Measurements from ENCODE around the gene ENTPD7. TPM values are rescaled to one million over a fixed set of nuclear protein-coding genes. Genes with fewer than 3 reads are reported as not detected.

Gene ENTPD7
- total RNA-seq, 3 donors from 2014 or later: 7.7 to 8.2 (median 7.9) TPM

DNA sequence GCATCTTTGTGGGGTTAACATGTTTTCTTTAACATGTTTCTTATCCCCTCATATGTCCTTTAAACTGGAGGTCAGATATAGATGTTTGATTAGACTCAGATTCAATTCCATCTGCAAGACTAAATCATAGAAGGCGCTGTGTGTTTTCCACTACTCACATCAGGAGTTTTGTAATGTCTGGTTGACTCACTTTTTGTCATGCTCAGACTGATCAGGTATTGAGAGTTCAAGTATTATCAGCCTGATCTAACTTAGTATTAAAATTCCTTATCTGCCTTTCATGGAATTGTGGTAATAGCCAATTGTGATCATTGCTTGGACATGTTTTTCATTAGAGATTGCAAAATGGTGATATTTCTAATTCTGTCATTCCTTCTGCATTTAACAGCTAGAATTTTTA is 30.2 kb downstream of the ENTPD7 start:
- no peak for DNase-seq
- Mint-ChIP-seq H3K4me1 (ENCODE audit: low read depth) (no peaks in the 10 kb centered on the region), H3K36me3 (ENCODE audit: insufficient read depth) (peaks cover 13% of the 10 kb centered on the region), H3K9me3 (no peaks in the 10 kb centered on the region), H3K4me3 (no peak overlapping the region), H3K27me3 (ENCODE audit: low read depth) (no peaks in the 10 kb centered on the region)
- no peak for ATAC-seq

DNA sequence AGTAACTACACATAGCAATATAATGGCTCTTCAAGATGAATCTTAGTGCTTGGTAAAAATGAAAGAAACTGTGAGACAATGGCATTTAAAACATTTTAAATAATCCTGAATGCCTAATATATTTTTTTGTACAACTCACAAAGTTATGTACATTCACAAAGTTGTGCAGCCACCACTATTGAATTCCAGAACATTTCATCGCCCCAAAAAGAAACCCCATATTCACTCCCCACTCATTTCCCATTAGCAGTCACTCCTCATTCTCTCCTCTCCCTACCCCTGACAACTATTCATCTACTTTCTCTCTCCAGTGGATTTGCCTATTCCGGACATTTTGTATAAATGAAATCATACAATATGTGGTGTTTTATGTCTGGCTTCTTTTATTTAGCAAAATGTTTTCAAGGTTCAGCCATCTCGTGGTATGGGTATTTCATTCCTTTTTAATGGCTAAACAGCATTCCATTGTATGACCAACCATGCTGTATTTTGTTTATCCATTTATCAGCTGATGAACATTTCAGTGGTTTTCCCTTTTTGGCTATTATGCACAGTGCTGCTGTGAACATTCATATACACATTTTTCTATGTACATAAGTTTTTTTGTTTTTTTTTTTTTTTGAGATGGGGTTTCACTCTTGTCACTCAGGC is 34.7 kb downstream of the ENTPD7 start:
- no peak for ATAC-seq

DNA sequence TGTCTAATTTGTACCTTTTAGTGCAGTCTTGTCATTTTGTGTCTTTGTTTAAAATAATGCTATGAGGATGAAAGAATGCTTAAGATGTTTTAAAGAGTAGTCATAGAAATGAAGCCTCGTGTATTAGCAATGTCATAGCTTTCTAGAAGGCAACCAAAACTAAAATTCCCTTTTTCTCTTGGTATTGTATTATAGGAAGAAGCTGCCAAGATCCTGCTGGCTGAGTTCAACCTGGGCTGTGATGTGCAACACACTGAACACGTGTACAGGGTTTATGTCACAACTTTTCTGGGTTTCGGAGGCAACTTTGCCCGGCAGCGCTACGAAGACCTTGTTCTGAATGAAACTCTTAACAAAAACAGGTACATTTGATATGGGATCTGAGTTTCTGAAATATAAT is 36.5 kb downstream of the ENTPD7 start:
- Mint-ChIP-seq H3K36me3 (ENCODE audit: insufficient read depth) (peaks cover 41% of the 10 kb centered on the region), H3K27me3 (ENCODE audit: low read depth) (no peaks in the 10 kb centered on the region), H3K9me3 (no peaks in the 10 kb centered on the region), H3K4me3 (no peak overlapping the region), H3K4me1 (ENCODE audit: low read depth) (no peaks in the 10 kb centered on the region)
- ATAC-seq: no peak
- no peak for DNase-seq

More for the DNA sequence above, 34.7 kb downstream of the ENTPD7 start:
- Mint-ChIP-seq H3K4me3 (no peak overlapping the region), H3K4me1 (ENCODE audit: low read depth) (no peaks in the 10 kb centered on the region), H3K27me3 (ENCODE audit: low read depth) (no peaks in the 10 kb centered on the region), H3K36me3 (ENCODE audit: insufficient read depth) (peaks cover 30% of the 10 kb centered on the region), H3K9me3 (no peaks in the 10 kb centered on the region)
- DNase-seq: no peak

DNA sequence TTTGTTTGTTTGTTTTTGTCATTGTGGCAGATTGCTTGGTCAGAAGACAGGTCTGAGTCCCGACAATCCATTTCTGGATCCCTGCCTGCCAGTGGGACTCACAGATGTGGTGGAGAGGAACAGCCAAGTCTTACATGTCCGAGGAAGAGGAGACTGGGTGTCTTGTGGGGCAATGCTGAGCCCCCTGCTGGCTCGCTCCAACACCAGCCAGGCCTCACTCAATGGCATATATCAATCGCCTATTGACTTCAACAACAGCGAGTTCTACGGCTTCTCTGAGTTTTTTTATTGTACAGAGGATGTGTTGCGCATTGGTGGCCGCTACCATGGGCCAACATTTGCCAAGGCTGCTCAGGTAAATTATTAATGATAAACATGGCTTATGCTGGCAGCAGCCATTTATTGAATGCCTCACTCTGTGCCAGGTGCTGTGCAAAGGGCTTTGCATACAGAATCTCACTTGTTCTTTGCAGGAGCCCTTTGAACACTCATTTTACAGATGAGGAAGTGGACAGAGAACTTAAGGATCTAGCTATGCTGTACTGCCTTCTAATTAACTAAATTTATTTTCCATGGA is 39.3 kb downstream of the ENTPD7 start:
- Mint-ChIP-seq H3K27me3 (ENCODE audit: low read depth) (no peaks in the 10 kb centered on the region), H3K9me3 (no peaks in the 10 kb centered on the region), H3K4me1 (ENCODE audit: low read depth) (no peaks in the 10 kb centered on the region), H3K36me3 (ENCODE audit: insufficient read depth) (peaks cover 39% of the 10 kb centered on the region), H3K4me3 (no peak overlapping the region)
- no peak for DNase-seq
- ATAC-seq: no peak

DNA sequence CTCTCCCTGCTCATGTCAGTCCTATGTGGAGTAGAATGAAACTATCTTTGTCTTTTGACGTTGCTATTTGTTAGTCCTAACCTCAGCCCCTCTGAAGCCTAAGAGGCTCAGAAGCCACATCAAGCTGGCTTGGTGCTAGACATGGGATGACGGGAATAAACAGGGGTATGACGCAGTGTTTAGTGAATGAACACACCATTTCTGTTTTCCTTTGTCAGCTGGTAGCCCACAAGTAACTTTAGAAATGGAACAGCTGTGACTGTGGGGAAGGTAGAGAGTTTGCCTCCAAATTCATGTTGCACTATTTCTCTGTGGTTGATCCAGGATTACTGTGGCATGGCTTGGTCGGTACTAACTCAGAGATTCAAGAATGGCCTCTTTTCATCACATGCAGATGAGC is 41.3 kb downstream of the ENTPD7 start:
- Mint-ChIP-seq H3K9me3 (no peaks in the 10 kb centered on the region), H3K36me3 (ENCODE audit: insufficient read depth) (peaks cover 40% of the 10 kb centered on the region), H3K4me3 (no peak overlapping the region), H3K4me1 (ENCODE audit: low read depth) (no peaks in the 10 kb centered on the region), H3K27me3 (ENCODE audit: low read depth) (no peaks in the 10 kb centered on the region)
- ATAC-seq (no peak), DNase-seq (no peak)

DNA sequence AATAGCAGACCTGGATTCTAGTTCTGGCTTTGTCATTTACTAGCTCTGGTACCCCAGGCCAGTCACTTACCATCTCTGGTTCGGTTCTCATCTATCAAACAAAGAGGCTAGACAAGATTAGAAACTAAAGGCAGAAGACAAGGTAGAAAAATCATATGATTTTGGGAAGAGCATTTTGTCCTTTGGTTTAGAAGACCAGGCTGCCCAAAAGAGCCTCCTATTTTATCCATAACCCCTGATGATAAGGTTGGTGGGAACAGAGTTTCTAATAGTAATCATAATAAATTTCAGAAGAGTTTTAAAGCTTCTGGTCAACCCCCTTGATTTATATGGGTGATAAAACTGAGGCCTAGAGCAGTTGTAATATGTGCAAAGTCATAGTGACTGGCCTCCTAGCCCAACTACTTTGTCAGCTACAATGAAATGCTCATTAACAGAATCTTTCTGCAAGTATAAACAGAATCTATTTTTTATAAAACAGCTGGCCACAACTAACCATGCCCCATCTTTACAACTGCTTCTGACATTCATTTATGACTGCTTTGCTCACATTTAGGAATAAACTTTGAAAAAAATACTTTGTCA is 49.2 kb downstream of the ENTPD7 start:
- Mint-ChIP-seq H3K27me3 (ENCODE audit: low read depth) (no peaks in the 10 kb centered on the region), H3K4me1 (ENCODE audit: low read depth) (peaks cover 2% of the 10 kb centered on the region), H3K36me3 (ENCODE audit: insufficient read depth) (peaks cover 20% of the 10 kb centered on the region), H3K9me3 (no peaks in the 10 kb centered on the region), H3K4me3 (no peak overlapping the region)
- DNase-seq (no peak), ATAC-seq (no peak)

DNA sequence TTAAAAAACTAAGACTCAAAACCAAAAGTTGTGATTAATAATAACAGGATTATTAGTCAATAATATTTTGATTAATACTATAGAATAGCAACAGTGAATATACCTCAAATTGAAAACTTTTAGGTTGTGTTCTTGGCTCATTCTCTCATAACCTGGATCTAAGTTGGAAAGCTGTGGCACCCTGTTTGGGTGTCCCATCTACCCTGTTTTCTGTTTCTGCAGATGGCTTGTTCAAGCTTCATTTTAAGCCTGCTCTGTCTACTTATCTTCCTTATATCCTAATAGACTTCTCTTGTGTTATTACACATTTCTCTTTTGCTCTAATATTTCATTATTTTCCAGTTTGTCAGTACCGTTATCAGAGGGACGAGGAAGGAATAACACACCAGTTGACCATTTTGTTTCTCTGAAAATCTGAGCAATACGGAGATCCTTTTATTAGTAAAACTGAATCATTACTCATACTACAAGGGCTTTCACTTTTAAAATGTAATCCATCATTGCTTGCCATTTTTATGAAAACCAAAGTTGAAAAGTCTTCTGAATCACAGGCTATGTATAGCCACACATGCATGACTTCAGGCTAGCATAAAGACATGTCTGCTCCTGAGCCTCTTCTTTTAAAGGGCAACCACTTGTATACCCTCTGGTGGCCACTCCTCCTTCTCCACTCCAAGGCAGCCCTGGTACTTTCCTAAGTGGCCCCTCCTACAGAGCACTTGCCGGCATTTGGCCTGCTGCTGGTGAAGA is 50.3 kb downstream of the ENTPD7 start:
- peaks cover 24% of the 10 kb centered on the region for H3K36me3 Mint-ChIP-seq (ENCODE audit: insufficient read depth)
- no peaks in the 10 kb centered on the region for H3K27me3 Mint-ChIP-seq (ENCODE audit: low read depth)
- H3K9me3 Mint-ChIP-seq: no peaks in the 10 kb centered on the region
- no peak overlapping the region for H3K4me3 Mint-ChIP-seq
- H3K4me1 Mint-ChIP-seq (ENCODE audit: low read depth): peaks cover 2% of the 10 kb centered on the region
- DNase-seq (no peak), ATAC-seq (peak; percentile 83 to 84)

DNA sequence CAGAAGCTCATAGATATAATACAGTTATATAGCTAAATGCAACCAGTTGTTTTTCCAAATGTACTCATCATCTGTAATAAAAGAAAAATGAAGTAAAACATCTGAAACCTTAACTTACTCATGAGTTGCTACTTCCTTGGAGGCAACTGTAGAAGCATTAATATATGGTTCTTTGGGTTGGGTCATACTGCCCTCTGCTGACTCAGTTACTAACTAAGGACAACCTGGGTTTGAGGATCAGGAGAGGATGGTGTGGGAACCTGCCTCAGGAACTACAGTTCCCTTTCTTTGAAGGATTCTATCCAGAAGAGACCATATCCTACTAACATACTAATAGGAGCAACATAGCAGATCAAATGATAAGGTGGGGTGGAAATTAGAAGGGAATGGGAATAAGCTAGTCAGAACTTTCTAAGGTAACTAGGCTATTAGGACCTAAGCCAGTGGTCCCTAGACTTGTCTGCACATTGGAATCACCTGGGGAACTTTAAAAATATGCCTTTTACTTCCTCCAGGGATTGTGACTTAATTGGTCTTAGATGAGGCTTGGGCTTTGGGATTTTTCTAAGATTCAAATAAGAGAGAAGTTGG is 51.9 kb downstream of the ENTPD7 start:
- DNase-seq (no peak), ATAC-seq (peak; percentile 65 to 66)
- no peaks in the 10 kb centered on the region for H3K27me3 Mint-ChIP-seq (ENCODE audit: low read depth)
- H3K4me3 Mint-ChIP-seq: no peak overlapping the region
- no peaks in the 10 kb centered on the region for H3K9me3 Mint-ChIP-seq
- H3K4me1 Mint-ChIP-seq (ENCODE audit: low read depth): peaks cover 2% of the 10 kb centered on the region
- peaks cover 18% of the 10 kb centered on the region for H3K36me3 Mint-ChIP-seq (ENCODE audit: insufficient read depth)

DNA sequence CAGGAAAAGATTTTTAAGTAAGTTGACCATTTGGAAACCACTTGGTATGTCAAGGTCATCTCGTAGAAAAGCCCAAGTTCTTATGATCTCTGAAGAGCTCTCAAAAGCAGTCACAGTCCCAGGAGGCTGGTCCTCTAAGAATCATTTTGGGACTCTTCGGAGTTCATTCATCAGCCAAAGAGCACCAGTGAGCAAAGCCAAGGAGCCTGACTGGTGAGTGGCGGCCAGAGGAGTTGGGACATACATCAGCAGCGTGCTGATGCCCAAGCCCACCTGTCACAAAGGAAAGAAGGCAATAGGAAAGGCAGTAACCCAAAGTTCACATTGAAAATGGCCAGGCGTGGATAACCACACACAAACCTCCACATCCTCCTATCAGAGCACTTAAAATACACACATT is 55.1 kb downstream of the ENTPD7 start:
- no peaks in the 10 kb centered on the region for H3K27me3 Mint-ChIP-seq (ENCODE audit: low read depth)
- no peak overlapping the region for H3K4me3 Mint-ChIP-seq
- H3K4me1 Mint-ChIP-seq (ENCODE audit: low read depth): peaks cover 2% of the 10 kb centered on the region
- no peak for ATAC-seq
- H3K36me3 Mint-ChIP-seq (ENCODE audit: insufficient read depth): peaks cover 32% of the 10 kb centered on the region
- no peak for DNase-seq
- H3K9me3 Mint-ChIP-seq: no peaks in the 10 kb centered on the region

DNA sequence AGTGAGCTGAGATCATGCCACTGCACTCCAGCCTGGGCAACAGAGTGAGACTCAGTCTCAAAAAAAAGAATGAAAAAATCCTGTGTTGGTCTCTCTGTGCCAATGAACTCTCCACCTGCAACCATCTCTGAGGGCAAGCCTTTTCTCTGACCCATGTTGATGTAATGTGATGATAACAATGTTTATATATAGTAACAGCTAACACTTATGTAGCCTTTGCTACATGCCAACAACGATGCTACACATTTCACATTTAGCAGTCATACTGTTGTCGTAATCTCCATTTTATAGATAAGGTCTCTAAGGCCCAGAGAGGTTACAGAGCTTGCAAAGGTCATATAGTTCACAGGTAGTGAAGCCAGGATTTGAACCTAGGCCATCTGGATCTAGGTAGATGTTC is 61.1 kb downstream of the ENTPD7 start:
- no peak for DNase-seq
- ATAC-seq: no peak
- no peaks in the 10 kb centered on the region for H3K9me3 Mint-ChIP-seq
- H3K4me3 Mint-ChIP-seq: no peak overlapping the region
- peaks cover 41% of the 10 kb centered on the region for H3K36me3 Mint-ChIP-seq (ENCODE audit: insufficient read depth)
- no peaks in the 10 kb centered on the region for H3K4me1 Mint-ChIP-seq (ENCODE audit: low read depth)
- no peaks in the 10 kb centered on the region for H3K27me3 Mint-ChIP-seq (ENCODE audit: low read depth)

DNA sequence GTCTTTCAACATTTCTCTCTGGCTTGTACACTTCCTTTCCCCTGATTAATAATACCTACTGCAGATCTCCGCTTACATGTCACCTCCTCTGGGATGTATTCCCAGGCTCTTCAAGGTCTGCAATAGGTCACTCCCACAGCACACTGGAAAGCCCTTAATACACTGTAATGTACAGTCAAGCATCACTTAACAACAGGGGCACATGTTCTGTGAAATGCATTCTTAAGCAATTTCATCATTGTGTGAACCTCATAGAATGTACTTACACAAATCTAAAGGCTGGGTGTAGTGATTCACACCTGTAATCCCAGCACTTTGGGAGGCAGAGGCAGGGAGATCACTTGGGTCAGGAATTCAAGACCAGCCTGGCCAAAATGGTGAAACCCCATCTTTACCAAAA is 70.7 kb downstream of the ENTPD7 start:
- peaks cover 20% of the 10 kb centered on the region for H3K36me3 Mint-ChIP-seq (ENCODE audit: insufficient read depth)
- no peak for ATAC-seq
- DNase-seq: no peak
- no peaks in the 10 kb centered on the region for H3K9me3 Mint-ChIP-seq
- H3K4me1 Mint-ChIP-seq (ENCODE audit: low read depth): peaks cover 24% of the 10 kb centered on the region
- no peaks in the 10 kb centered on the region for H3K27me3 Mint-ChIP-seq (ENCODE audit: low read depth)
- no peak overlapping the region for H3K4me3 Mint-ChIP-seq

DNA sequence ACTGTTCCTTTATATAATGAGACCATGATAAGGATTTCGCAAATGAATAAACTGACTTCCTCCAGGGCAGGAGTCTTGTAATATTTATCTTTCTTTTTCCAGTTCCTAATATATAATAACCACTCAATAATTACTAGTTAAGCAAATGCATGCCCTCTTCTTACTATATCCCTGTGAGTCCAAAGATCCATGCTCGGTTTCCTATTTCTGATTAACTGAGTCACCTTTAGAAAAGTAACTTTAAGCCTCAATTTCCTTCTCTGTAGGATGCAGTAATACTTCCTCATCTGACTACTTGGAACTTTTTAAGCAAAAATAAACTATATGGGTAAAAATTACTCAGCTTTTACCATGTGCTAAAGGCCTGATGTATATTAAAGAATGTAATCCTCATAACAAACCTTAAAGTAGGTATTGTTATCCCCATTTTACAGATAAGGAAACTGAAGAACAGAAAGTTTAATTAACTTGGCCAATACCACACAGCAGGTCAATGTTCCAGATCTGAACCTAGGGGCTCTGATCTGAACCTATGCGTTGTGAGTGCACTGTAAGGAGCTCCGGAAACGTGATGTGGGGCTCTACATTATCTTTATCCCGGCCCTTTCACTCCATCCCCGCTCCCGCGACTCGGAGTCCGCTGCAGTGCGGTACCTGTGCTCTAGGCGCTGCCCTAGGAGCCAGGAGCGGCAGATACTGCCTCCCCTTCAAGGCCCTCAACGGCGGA is 72.2 kb downstream of the ENTPD7 start:
- ATAC-seq (no peak), DNase-seq (no peak)
- peaks cover 19% of the 10 kb centered on the region for H3K36me3 Mint-ChIP-seq (ENCODE audit: insufficient read depth)
- H3K9me3 Mint-ChIP-seq: no peaks in the 10 kb centered on the region
- peak overlapping the region; percentile 100 for H3K4me3 Mint-ChIP-seq
- no peaks in the 10 kb centered on the region for H3K27me3 Mint-ChIP-seq (ENCODE audit: low read depth)
- H3K4me1 Mint-ChIP-seq (ENCODE audit: low read depth): peaks cover 33% of the 10 kb centered on the region

DNA sequence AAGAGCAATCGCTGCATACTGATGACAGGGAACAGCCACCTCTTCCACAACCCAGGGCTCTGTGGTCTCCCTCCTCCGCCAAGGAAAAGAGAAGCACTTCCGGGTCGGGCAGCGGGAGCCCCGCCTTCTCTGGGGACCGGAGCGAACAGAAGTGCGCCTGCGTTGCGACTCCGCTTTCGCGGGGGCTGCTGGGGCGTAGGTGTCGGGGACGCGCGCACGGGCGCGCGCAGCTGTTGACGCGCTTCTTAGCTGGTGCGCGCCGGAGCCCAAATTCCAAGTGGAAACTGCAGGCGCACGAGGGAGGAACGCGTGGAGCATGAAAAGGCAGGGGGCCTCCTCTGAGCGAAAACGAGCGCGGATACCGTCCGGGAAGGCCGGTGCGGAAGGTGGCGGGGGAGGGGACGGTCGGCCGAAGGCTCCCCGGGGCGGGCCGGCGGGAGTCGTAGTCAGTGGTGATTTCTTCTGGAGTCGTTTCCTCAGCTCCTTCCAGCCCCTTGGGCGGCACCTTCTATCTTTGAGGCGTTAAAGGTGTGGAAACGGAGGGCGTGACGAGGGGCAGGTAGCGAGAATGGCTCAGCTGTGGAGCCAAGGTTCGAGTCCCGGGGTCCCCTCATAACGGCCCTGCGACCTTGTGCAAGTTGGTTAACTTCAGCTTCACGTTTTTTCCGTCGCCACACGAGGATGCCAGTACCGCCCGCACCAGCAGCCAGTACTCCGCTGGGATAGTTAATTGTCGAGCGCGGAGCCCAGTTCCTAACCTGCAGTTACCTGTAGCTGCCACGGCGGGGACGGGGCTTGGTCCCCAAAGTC is 72.9 kb downstream of the ENTPD7 start, which contains the start of the genes COX15 and CUTC:
COX15 (minus strand) TSS at position 95 of the 810 bp plus-strand sequence; CDS start at position 17, 78 bp downstream.
CUTC (plus strand) TSS at position 202 of the 810 bp plus-strand sequence; CDS start at position 317, 115 bp downstream.
- Mint-ChIP-seq H3K36me3 (ENCODE audit: insufficient read depth) (peaks cover 24% of the 10 kb centered on the region), H3K9me3 (no peaks in the 10 kb centered on the region), H3K4me1 (ENCODE audit: low read depth) (peaks cover 33% of the 10 kb centered on the region), H3K27me3 (ENCODE audit: low read depth) (no peaks in the 10 kb centered on the region), H3K4me3 (peak within 1 kb of the TSS; percentile 100)
- ATAC-seq (peak; percentile 92 to 93), DNase-seq (peak; percentile 93)

All from activated T-cell treated with anti-CD3 and anti-CD28 coated beads, Interleukin-2, amount 50 U/mL, for 4 hours (primary cell).